HT-29 (cell line): ENCODE data around the gene SOCS7. TPM values are rescaled to one million over a fixed set of nuclear protein-coding genes. Genes with fewer than 3 reads are reported as not detected.

Experiments
- DNase-seq: peaks from one replicate; pipeline ENCODE4 v3.0.0-alpha.2; 2015; ENCODE audit warnings: low spot score
- total RNA-seq: library from RNA; depleted of rRNA; stranded (reverse); fragments of >200 nt; shearing (Covaris generic); gene quantifications from 2 replicates; pipeline ENCODE4 v1.2.3, GENCODE V29; 2014

SOCS7 gene
- total RNA-seq, 1 experiment from 2014 or later = 36.2 TPM

DNA sequence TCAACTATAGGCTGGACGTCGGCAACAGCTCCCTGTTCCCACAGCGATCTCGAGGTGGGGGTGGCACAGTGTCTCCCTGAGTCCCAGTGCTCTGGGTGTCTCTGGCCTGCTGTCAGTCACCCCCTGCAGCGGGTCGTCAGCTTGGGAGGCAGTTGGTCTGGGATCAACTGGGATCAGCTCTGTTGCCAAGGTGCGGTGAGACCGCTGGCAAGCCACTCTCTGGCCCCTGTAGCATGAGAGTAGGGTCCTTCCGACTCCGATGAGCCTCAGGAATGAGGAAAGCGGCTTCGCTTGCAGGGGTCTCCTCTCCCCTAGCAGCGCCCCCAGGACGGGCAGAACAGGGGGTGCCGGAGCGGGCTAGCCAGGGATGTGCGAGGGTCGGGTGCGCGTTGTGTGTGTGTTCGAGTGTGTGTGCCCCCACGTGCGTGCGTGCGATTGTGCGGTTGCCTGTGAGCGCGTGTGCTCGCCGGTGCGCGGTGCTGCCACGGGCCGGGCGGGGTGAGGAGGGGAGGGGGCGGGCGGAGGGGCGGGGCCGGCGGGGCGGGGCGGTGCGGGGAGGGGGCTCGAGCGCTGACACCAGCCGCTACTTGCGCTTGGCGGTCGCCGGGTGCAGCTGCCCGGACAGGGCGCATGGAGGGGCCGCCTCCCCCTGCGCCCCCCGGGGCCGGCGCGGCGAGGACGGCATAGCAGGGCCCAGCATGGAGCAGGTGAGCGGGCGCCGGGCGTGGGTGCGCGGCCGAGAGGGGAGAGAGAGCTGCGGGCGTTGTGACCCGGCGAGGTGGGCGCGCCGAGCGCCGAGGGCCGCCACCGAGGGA lies 67.3 kb downstream of the SOCS7 start:
- DNase-seq = no peak

GRCh38 chr17:38419508-38419981 lies 67.9 kb downstream of the SOCS7 start:
- DNase-seq = no peak

DNA sequence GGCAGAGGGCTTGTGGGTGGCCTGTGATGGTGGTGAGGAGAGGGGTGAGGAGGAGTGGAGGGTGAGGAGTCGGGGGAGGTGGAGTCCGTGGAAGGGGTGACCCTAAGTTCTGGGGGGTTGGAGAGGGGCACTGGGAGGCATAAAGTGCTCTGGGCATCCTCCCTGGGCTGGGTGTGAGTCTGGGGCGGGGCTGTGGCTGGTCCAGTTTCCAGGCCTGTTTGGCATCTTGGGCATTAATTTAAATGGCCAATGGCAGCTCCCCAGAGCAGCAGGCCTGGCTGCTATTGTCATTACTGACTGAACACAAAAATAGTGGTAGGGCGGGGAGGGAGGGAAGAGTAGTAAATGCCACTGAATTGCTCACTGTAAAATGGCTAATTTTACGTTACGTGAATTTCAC lies 68.9 kb downstream of the SOCS7 start:
- DNase-seq = no peak

DNA sequence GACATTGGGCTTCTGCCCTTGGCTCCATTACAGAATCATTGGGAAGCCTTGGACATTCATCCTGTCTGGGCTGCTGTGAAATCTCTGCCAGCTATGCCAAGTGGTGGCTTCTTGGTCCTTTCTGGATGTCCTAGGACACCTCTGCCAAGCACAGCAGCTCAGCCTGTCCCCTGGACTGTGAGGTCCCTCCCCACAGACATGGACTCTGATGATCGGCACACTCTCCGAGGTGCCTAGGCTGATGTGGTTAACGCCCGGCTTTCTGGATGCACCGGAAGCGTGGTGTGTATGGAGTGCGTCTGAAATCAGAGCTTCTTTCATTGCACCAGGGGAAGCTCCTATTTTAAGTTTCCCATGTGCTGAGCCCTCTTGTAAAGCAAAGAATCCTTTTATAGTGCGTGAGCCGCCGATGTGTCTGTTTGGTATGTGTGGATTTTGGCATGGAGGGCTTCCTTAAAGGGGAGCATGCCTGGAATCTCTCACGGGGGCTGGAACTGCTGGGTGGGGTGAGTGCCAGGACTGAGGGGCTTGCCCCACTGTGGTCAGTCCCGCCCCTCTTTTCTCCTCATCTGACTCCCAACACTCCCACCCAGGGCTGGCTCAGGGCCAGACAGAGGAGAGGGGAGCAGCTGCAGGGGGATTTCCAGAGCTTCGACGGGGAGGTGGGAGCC lies 69.7 kb downstream of the SOCS7 start:
- DNase-seq = no peak

- no peak for DNase-seq
These were observed 70.5 kb downstream of the SOCS7 start for GRCh38 chr17:38421871-38422827.

- DNase-seq = no peak
These were observed 72.8 kb downstream of the SOCS7 start for GRCh38 chr17:38424297-38424972.

GRCh38 chr17:38425031-38425430 lies 73.4 kb downstream of the SOCS7 start:
- no peak for DNase-seq

DNA sequence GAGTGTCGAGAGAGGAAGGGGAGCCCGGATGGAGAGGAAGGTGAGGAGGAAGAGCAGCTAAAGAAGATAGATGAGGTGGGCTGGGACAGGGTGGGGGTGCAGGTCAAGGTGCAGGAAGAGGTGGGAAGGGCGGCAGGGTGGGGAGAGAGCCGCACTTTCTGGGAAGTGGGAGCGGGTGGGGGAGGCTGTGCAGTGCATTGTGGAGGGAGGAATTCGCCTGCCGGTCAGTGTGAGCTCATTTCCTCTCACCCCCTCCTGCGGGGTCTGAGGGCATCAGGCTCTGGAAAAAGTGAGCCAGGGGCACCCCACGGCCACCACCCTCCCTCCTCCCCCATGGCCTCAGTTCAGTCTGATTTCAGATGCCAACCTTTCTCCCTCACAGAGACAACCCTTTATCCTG lies 74.1 kb downstream of the SOCS7 start:
- DNase-seq = no peak

GRCh38 chr17:38426441-38426840 lies 74.8 kb downstream of the SOCS7 start:
- DNase-seq = no peak

DNA sequence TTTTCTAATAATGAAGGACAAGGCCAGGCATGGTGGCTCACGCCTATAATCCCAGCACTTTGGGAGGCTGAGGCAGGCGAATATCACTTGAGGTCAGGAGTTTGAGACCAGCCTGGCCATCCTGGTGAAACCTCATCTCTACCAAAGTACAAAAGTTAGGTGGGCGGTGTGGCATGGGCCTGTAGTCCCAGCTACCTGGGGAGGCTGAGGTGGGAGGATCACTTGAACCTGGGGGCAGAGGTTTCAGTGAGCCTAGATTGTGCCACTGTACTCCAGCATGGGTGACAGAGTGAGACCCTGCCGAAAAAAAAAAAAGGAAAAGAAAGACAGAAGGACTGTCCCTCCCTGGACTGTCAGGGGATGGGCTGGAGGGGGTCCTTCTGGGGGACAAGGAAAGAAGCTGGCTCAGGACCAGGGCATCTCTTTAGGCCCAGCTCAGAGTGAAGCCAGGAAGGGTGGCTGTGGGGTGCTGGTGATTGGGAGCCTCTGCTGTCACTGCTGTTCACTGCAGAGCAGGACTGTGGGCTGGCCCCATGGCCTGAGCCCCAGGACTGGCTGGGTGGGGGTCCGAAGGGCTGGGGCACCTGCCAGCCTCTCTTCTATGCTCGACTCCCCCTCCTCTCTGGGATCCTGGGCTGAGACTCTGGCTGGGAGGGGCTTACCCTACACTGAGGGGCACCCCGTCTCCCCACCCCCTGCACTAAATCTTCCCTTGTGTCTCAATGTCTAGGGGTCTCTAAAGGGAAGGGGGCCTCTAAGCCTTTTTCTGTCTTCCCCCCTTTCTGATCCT lies 75.7 kb downstream of the SOCS7 start:
- DNase-seq = no peak

DNA sequence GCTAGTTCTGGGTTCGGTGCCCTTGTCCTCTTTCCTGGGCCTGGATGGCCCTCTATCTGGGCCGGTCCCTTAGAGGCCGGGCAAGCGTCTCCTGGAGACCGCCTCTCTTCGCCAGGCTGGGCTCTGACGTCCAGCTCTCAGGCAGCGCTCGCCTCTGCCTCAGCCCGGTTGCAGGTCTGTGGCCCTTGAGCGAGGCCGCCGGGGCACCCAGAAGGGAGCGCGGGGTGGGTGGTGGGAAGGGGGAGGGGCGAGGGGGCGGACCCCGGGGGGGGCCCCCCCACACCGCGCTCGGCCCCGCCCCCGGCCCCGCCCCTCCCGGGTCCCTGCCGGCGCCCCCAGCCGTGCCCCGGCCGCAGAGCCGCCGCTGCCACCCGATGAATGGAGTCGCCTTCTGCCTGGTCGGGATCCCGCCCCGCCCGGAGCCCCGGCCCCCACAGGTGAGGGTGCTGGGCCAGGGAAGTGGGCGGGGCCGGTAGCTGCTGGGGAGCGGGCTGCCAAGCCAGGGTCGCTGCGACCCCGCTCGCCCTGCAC lies 76.5 kb downstream of the SOCS7 start, which contains the start of gene ARHGAP23:
ARHGAP23 (plus strand) TSS at position 353 of the 531 bp plus-strand sequence; CDS start at position 375, 22 bp downstream.
- peak; percentile 95 for DNase-seq

DNA sequence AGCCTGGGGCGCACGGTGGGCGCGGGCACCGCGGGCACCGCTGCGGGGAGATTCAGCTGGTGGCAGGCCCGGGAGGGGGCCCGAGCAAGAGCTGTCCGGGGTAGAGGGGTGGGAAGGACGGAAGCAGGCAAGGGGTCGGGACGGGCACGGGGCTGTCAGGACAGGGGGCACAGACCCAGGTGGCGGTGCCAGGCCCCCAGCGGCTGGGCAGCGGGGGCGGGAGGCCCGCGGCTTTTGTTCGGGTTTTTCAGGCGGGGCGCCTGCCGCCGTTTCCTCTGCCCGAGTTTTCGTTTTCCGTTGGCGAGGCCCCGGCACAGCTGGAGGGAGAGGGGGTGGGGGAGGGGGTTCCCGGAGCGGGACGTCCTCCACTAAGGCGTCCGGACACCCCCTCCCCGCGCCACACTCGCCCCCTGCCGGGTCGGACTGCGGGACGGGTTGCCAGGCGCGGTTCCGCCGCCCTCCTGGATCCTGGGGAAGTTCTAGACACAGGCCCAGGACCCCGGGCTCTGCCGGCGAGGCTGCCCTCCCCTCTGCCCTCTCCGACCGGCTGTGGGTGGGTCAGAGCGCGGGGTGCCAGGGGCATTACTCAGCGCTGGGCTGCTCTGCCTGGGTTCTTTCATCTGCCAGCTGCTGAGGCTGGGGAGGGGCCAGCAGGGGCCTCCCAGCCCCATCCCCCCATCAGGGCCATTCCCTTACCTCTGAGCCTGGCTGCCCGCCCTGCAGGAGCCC lies 77.2 kb downstream of the SOCS7 start:
- DNase-seq = peak; percentile 97

DNA sequence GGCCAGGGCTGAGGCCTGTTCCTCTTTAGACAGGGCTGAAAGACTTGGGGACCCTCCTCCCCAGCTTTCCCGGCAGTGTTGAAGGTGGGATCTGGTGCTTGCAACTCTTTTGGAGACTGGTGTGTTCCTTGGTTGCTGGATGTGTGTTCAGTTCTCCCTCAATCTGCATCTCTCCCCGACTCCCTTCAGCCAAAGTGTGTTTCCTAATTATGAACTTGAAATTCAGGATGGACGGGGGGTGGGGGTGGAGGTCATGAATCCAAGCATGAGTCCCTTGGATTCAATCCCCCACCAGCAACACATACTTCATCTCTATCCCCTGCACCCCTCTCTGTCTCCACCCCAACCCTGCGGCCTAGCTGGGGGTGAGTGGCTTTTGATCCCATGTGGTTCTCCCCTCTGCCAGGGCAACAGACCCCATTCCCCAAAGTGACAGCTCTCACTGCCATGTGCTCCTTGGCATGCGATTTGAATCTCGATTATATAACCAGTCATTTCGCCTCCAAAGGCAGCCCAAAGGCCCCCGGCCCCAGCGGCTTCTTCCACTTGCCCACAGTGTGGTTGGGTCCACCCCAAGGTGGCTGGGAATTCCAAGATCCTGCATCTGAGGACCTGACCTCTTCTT lies 77.9 kb downstream of the SOCS7 start:
- DNase-seq = no peak

GRCh38 chr17:38430316-38430715 lies 78.7 kb downstream of the SOCS7 start:
- no peak for DNase-seq

- DNase-seq = no peak
These were observed 79.2 kb downstream of the SOCS7 start for GRCh38 chr17:38430822-38431221.

DNA sequence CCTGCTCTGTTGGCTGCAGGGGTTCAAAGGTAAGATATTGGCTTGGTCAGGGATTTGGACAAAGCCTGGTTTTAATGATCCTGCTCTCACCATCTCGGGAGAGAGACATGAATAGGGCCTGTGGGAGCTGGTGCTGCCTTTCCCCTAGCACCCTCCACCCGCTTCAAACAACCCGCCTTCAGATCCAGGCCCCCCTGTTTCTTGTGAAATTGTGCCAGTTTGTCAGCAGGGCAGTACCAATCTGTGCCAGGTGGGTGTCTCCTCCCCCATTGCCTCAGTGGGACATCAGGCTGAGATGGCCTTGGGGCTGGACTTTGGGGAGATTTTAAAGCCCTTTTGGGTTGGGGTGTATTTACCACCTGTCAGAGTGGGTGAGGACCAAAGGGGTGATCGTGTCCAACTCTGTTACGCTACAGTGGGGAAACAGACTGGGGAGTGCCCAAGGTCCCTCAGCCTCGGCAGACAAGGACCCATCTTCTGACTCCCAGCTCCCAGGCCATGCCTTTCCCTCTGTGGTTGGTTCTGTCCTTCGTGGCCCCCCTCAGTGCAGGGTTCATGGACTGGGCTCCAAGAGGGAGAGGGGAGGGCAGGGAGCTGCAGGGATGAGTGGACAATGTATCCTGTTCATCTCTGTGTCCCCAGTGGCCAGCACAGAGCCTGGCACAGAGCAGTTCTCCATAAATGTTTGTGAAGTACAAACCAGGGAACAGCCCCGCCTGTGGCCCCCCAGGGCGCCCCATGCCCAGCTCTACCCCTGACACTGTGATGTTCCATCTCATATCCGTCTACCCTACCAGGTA lies 79.9 kb downstream of the SOCS7 start:
- DNase-seq = no peak

GRCh38 chr17:38434178-38434665 lies 82.6 kb downstream of the SOCS7 start:
- no peak for DNase-seq

DNA sequence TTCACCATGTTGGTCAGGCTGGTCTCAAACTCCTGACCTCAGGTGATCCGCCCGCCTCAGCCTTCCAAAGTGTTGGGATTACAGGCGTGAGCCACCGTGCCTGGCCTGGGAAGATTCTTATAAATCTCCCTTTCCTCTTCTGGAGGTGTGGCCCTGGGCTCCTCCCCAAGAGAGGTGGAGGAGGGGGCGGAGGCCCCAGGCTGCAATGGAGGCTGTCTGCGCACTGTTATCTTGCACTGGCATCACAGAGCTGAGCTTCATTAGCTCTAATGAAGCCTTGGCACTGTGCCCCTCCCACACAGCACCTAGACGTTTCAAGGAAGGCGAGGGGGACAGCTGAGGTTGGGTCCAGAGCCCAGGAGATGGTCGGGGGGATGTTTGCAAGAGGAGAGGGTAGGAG lies 84.2 kb downstream of the SOCS7 start:
- no peak for DNase-seq
